ENCODE measurements around the gene CDK17.

The CDK17 gene

DNA sequence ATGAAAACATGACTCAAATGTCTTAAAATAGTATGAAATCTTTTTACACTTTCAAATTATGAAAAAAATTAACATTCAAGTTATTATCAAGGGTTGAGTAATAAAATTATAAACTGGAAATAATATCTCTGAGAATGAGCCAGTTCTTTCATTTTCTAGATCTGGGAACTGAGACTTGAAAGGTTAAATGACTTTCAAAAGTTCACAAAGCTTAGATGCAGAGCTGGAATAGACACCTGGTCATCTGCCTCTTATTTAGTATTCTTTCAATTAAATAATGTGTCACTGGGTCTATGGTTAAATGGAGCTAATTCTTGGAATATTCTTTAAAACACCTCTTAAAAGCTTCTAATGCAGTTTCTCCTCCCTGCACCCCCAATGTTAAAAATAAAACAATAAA lies 86.6 kb downstream of the CDK17 start:
- no peak for DNase-seq

DNA sequence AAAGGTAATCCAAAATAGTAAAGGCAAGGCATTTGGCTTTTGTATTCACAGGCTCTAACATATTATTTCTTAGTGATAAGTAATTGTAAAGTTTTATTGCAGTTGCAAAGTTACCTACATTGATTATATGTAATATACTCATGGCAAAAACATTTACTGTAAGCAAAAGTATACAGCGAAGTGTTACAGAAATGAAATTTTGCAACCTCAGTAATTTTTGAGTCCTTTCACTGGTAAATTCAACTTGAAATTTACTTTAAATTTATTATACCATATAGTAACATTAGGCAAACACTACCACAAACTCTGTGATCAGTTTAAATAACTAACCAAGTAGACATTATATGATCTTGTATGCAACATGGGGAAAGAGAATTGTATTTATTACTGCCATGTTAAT lies 89.0 kb downstream of the CDK17 start:
- no peak for DNase-seq

DNA sequence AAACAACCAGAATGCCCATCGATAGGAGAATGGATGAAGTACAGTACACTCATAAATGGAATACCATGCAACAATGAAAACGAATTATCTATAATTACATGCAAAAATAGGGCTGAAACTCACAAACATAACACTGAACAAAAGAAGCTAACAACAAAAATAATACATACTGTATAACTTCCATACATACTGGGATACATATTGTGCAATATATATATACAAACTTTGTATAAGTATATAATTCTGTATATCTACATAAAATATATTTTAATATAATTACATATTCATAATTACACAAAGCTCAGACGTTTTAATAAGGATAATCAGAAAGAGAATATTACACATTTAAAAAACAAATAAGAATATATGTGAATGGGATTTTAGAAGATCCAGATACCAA lies 90.2 kb downstream of the CDK17 start:
- DNase-seq = no peak

DNA sequence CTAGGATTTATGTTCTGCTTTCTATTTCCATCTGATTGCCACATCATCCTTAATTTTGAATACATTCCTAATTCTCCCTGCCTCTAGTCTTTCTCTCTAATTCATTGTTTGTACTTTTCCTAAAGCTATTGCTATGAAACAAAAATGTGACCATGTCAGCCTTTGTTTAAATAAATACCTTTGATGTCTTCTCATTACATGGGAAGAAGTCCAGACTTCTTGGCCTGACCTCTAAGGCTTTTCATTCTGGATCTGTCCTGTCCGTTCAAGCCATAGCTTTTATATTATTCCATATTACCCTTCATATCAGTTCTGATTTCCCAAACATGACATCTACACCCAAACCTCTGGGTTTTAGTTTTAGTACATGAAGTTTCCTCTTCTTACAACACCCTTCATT lies 91.4 kb downstream of the CDK17 start:
- DNase-seq = no peak

DNA sequence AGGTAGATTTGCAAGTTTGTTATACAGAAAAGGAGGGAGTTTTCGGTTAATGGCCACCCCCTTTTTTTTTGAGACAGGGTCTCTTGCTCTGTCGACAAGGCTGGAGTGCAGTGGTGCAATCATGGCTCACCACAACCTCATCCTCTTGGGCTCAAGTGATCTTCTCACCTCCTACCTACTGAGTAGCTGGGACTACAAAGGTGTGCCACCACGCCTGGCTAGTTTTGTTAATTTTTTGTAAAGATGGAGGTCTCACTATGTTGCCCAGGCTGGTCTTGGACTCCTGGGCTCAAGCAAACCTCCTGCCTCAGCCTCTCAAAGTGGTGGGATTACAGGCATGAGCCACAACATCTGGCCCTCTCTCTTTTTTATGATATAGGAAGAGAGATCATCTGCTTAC lies 94.6 kb downstream of the CDK17 start:
- DNase-seq = no peak

DNA sequence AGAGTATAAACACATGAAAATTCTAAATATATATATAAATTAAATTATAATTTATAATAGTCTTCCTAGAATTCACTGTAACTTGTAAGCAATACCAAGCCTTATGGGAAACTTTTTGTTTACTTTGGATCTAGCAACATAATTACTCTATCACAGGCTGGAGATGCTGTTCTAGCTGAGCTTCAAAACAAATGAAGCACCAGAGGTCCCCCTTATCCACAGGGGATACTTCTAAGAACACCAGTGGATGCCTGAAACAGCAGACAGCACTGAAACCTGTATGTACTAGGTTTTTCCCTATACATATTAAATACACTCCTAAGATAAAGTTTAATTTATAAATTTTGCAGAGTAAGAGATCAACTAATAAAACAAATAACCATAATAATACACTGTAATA lies 96.6 kb downstream of the CDK17 start:
- DNase-seq = no peak

DNA sequence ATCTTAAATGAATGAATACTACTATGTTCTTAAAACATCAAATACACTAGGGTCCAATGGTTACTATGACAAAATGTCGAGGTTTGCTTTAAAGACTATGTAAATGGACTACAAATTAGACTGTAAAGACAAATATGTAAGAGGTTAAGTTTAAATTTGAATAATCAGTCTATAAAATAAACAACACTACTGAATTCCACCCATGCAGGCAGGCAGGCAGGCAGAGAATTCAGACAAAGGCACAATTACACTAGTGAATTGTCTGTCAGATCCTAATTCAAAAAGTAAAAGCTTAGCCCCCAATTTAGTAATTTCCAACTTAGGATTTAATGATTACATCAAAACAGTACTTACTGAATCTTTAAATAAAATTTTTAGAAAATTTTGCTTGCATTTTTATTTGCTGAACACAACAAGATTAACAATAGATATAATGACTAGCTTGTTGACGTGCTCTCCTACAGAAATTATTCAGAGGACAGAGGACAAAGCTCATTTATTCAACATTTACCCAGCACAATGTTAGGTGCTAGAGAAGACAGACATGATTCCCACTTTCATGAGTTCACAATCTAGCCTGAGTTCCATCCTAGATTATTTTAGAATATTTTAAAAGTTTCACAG lies 97.4 kb downstream of the CDK17 start:
- no peak for DNase-seq

DNA sequence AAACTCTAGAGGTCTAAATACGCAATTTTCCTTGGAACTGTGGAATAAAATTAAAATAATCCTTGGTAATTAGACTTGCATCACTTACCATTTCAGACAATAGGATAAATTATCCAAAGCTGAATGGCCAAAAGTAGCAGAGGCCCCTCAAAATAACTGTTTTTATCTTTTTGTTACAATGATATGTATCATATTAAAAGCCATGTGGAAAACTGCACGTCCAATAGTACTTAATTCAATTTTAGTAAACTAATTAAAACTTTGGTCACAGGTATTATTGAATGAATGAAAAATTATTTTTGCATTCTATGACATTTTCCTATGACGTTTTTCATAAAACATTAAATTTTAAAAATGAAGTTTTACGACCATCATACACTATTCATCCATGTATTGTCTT lies 98.5 kb downstream of the CDK17 start:
- DNase-seq = no peak

DNA sequence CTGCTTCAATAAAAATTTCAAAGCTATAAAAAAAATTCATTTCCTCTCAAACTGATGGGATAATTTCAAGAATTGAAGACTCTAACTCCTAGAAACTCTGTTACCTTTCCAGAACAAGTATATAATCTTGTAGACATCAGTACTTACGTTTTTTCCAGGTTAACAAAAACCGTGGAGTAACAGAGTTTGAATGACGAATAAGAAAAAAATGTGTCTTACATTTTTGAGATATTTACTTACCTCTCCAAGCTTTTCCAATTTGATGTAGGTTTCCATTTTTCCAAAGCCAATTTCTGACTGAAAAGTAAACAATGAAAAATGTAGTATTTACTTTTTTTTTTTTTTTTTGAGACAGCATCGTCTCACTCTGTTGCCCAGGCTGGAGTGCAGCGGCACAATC lies 100.2 kb downstream of the CDK17 start:
- DNase-seq = no peak

DNA sequence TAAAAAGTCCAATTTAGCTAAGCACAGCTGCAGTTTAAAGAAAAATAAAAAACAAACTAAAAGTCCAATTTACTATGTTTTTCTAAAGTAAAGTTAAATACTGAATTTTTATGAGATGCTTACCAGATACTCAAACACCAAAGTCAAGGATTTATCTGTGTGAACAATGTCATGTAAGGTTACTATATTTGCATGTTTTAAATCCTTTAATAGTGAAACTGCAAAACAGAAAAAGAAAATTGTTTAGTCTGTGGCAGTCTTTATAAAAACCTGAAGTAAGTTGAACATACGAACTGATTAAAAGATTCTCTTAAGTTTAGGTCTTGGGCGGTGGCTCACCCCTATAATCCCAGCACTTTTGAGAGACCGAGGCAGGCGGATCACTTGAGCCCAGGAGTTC lies 102.7 kb downstream of the CDK17 start:
- no peak for DNase-seq

DNA sequence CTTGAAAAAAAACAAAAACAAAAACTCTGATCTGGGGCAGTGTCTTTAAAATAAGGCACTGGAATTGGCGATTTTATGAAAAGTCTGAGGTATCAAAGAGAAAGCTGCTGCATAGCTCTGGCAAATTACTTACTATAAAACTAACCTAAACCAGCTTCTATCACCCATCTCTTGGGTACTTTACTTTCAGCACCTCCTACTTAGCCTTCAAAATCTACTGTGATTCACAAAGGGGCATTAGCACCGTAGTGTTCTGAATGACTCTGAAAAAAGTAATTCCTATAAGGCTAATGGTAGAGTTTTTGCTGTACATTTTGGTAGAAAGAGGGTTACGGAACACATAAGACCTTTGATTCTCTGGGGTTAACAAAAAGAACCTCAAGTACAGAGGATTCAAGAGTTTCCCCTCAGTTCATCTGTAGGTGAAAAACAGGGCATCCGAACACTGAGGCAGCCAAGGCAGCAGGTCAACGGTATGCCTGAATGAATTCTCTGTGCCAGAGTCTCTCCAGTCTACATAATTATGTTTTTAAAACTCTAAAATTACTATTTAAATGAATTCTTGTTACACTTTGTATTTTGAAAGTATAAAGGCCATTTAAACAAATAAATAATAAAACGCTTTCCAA lies 104.6 kb downstream of the CDK17 start:
- DNase-seq = no peak

DNA sequence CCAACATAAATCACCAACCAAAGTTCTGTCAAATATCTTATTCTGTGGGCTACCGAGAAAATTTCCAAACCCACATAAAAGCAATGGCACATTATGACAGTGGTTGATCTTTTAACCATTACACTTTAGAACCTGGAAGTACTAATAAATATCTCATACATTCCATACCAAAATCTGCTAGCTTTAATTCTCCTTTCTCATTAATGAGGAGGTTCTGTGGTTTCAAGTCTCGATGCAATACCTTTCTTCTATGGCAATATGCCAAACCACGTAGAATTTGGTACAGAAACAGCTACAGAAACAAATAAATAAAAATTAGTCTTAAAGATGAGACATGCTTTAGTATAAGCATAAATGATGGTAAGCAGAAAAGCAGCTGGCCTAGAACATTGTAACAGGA lies 105.4 kb downstream of the CDK17 start:
- no peak for DNase-seq

DNA sequence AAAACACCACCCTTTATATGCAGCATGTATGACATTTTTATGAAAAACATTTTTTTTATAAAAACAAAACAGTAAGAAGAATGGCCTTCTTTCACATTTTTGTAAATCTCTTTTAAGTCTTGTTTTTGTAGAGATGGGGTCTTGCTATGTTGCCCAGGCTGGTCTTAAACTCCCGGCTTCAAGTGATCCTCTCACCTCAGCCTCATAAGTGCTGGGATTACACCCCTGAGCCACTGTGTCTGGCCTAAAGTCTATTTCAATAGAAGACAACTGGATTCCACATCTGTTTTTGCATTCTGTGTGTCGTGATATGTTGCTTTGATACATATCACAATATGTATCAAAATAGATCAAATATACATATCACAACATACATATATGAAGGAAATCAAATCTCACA lies 107.1 kb downstream of the CDK17 start:
- no peak for DNase-seq

DNA sequence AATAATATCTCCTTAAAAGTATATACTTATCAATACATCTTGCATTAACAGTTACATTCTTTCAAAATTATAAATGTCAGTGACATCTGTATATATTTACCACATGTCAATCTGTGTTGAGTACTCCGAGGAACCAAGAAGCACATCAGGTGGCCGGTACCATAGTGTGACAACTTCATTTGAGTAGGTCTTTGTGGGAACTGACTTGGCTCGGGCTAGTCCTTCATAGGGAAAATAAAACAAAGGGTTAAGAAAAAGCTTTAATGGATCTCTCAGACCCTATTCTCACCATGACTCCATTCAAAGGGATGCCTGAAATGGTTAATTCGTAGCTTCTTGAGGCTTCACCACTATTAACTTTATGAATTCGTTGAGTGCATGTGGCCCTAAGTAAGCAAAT lies 111.2 kb downstream of the CDK17 start:
- DNase-seq = no peak

DNA sequence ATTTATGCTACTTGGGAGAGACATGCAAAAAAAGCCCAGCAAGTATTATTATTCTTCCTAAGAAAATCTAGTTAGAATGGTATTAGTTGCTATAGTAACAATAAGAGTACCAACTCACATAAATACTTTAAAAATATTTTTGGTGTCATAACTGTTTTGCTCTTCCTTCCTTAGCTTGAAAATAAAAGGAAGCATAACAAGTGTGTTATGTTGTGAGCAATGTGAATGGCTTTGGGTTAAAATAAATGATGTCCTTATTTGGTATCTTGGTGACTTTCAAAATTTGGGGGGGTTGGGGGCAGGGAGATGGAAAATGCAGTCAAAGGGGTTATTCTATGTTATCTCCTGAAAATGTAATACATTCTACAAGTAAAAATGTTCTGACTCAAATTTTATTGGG lies 115.1 kb downstream of the CDK17 start:
- DNase-seq = no peak

DNA sequence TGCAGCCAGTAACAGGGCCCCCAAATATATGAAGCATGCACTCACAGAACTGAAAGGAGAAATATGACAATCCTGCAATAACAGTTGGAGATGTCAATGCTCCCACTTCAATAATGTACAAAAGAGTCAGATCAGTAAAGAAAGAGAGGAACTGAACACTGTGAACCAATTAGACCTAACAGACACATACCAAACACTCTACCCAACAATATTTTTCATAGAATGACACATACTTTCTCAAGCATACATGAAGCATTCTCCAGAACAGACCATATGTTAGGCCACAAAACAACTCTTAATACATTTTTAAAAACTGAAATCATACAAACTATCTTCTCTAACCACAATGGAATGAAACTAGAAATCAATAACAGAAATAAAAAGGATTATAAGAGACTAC lies 125.9 kb downstream of the CDK17 start:
- no peak for DNase-seq

DNA sequence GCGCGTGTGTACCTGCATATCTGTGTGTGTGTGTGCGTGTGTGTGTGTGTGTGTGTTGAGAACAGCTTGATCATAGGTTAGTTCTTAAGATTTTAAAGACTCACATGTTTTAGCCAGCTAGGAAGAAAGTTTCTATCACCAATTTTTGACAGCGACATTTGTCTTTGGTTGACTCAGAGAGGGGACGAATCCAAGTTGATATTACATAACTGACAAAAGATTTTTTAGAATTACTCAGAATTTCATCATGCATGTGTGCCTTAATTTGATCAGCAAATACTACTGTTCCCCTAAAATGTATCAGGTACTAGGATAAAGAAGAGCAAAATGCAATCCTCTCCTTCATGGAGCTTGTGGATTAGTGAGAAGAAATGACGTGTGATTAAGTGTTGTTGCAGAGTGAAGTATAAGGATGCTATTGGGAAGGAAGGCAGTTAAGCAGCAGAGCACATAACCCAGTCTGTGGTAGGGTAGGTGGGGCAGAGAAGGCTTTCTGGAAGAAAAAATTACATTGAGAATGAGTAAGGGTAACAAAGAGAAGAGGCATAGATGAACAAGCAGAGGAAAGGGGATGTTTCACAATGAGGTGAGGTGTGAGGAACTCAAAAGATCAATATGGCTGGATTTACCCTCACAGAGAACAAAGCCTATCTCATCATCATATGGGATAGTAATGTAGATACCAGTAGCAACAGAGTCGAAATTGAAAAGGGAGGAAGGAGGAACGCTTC lies 128.6 kb downstream of the CDK17 start:
- no peak for DNase-seq

DNA sequence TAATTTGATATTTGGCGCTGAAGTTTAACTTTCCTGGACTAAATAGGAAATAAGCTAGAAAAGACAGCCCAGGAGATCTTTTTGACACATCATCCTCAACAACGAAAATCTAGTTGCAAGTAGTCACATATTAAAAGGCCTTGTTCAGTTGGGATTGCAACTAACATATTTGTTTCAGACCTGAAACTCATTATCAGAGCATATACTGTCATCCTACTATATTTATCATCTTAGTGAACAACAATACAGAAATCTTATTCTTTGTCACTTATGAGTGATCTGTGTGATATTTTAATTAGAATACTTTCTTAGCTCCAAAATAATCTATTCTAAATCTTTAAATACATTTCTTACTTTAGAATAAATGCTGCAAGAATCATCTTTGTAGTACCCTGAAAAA lies 134.0 kb downstream of the CDK17 start:
- no peak for DNase-seq

DNA sequence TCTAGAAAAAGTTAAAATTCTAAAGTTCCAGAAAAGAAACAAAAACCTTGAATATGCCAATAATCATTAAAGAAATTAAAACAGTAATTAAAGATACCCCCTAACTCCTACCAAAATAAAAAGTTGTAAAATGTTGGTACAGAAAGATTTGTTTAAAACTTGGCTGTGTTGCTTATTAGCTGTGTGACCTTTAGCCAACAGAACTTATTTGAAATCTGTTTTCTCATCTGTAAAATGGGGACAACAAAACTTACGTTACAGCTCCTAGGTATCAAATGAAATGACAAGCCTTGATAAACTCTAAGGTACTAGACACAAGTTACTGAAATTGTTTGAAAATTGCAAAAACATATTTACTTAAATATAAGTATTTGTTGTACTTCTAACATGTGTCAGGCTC lies 134.4 kb downstream of the CDK17 start:
- DNase-seq = no peak

DNA sequence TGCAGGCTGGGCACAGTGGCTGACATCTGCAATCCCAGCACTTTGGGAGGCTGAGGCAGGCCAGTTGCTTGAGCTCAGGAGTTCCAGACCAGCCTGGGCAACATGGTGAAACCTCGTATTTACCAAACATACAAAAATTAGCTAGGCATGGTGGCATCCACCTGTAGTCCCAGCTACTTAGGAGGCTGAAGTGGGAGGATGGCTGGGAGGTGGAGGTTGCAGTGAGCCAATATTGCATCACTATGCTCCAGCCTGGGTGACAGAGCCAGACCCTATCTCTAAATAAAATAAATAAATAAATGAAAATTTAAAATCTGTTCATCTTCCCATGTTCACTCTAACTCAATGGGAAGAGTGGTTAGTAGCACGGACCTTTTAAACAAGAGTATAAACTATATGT lies 134.8 kb downstream of the CDK17 start:
- DNase-seq = no peak

DNA sequence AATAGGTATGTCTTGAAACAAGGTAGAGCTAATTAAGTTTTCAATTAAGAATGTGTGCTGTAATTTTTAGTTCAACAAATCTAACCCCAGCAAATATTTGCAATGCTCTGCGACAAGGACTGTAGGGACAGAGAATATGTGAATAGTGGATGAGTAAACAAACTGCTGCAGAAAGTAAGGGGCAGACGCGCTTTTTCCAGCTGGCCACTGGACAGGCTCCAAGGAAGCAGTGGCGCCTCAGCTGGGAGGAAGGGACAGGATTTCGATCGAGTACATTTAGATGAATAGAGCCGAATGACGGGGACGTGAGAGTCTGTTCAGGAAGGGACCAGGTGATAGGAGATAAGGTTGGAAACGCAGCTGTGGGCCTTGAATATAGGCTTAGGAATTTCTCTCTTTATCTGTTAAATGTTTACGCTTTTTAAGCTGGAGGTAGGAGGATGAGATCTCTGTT lies 136.8 kb downstream of the CDK17 start:
- no peak for DNase-seq

DNA sequence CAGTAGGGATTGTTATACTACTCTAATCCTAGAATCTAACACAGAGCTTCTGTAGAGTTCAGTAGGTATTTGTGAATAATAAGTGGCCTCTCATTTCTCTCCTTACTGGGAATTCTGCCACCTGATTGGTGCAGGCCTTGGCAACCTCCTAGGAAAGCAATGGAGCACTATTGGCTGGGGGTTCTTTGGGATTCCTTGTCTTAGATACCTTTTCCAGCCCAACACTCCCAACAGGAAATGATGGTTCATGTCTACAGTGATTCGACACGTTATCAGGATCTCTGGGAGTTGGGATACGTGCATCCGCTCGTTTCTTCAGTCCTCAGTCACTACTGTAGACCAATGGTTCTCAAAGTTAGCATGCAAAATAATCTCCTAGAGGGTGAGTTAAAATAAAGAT lies 138.7 kb downstream of the CDK17 start:
- DNase-seq = no peak

DNA sequence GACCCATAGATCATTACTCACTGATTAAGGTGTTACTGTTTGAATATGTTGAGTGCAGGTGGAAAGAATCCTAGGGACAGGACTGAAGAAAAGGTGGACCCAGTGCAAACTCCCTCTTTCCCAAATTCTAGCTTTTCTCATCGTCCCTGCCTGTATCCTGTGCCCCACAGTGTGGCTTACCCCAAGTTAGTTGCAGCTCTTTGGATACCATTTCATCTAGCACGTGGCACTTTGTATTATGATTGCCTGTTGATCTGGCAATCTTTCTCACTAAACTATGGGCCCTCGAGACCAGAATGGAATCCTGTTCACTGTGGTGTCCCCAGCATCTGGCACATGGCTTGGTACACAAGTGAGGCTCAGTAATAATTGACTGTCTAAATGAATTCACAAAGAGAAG lies 139.6 kb downstream of the CDK17 start:
- DNase-seq = no peak

DNA sequence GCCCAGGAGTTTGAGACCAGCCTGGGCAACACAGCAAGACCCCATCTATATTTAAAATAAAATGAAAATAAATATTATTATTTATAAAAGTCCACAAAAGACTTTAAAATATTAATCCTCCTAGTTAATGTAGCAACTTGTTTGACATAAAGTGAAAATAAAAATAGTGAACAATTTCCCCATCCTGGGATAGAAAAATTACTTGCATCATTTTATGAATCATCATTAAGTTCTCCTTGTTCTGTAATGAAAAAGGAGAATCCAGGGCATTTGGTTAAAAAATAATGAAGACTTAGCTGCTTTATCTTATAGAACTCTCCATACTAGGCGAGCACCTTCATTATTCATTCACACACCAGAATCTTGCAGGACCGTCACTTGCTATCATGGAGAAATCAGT lies 140.0 kb downstream of the CDK17 start:
- peak; percentile 64 for DNase-seq
